Activated gamma-delta T cell treated with anti-CD3 and anti-CD28 coated beads, Interleukin-2, amount 50 U/mL, for 16 hours (primary cell): ENCODE data around the gene NFIX.

Experiments used
- DNase-seq: peaks from one replicate; pipeline ENCODE4 v3.0.0-alpha.2; 2020; ENCODE audit warnings: low read depth

The NFIX gene

DNA sequence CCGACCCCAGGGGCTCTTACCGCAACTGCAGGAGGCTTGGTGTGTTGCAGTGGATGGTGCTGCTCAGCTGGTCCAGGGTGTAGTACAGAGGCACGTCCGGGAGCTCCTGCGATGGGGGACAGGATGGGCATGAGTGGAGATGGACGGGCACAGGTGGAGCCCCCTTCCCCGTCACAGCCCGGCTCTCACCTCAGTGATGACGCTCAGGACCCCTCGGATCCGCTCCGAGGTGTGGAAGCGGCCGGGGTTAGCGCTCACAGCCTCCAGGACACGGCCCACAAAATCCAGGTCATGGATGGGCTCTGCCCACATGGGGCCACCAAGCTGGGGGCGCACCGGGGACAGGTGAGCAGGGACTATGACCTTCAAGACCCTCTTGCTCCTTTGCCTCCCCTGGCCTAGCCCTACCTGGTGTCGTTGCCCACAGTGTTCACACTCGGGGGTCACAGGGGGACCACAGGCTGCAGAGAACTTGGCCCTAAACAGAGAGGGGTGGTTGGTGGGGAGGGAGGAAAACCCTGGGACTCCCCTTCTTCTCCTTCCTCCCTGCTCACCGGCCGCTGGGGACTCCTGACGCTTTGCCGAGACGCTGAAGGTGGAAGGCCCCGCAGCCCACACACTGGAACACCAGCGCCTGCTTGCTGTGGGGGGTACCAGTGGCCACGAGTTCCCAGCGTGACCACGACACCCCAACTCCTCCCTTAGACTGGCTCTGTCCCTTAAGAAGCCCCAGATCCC is 114.3 kb downstream of the NFIX start:
- DNase-seq = no peak

DNA sequence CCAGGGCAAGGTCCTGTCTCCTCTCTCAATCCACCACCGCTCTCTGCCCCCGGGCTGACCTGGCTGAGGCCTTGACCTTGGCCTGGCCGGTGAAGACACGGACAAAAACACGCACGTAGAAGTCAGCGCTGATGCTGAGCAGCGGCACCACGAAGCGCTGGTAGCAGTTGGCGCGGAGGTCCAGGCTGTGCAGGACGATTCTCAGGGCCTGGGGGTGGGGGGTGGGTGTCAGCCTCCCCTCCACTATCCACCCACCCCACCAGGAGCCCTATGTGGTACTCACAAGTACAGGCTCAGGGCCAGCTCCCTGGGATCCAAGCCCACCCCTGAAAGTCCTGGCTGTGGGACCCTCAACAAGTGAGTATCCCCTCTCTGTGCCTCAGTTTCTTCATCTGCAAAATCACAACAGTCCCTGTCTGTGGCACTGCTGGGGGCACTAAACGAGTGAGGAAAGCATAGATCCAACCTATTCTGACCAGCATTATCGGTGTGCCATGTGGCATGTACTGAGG is 114.9 kb downstream of the NFIX start:
- no peak for DNase-seq

DNA sequence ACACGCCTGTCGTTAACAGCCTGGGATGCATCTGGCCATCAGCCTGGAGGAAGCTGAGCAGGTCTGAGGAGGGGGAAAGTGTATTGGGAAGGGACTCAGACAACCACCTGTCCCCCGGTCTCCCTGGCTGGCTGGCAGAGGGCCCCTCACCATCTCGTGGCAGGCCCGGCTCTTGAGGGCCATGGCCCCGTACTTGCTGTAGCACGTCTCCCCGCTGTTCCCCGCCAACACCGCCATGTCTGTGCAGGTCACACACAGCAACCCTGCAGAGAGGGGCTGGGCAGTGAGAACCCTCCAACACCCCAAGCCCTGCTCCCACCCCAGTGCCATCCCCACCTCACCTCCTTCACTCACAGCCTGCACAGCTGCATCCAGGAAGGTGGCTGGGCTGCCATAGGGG is 117.3 kb downstream of the NFIX start:
- DNase-seq = no peak

- DNase-seq = no peak
Measured at GRCh38 chr19:13115936-13116281, 120.6 kb downstream of the NFIX start.

GRCh38 chr19:13116282-13117175 is 121.3 kb downstream of the NFIX start, which contains the start of gene TRMT1:
TRMT1 (minus strand) TSS chr19:13116740; CDS start chr19:13116399, 341 bp downstream.
- peak; percentile 84 for DNase-seq

- DNase-seq = no peak
Measured at GRCh38 chr19:13117176-13117771, 122.0 kb downstream of the NFIX start.

- DNase-seq = peak; percentile 82
Measured at GRCh38 chr19:13117772-13118423, 122.6 kb downstream of the NFIX start, which contains the start of gene NACC1. NACC1 (plus strand) TSS chr19:13118264; CDS start chr19:13135208, 16,944 bp downstream.

- DNase-seq = no peak
Measured at GRCh38 chr19:13118424-13119193, 123.3 kb downstream of the NFIX start.

- no peak for DNase-seq
Measured at GRCh38 chr19:13119627-13120026, 124.4 kb downstream of the NFIX start.

- no peak for DNase-seq
Measured at GRCh38 chr19:13120031-13120430, 124.8 kb downstream of the NFIX start.

DNA sequence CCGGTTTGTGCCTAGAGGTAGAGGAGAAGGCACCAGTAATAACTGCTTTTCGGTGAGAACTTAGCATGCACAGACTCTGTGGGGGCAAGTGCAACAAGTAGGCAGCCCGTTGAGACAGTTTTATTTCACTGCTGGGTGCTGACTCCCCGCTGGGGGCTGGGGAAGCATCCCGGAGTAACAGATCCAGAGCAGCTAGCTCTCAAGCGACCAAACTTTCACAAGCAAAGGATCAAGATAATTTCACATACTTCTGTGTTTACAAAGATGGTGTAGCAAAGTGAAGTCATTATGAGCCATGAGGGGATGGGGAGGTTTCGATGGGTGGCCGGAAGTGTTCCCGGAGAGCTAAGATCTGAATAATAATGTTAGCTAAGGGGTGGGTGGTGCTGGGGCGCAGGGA is 125.5 kb downstream of the NFIX start:
- no peak for DNase-seq

GRCh38 chr19:13121551-13122274 is 126.4 kb downstream of the NFIX start:
- DNase-seq = no peak

GRCh38 chr19:13122275-13122878 is 127.1 kb downstream of the NFIX start:
- no peak for DNase-seq

GRCh38 chr19:13122980-13123957 is 128.0 kb downstream of the NFIX start:
- no peak for DNase-seq

DNA sequence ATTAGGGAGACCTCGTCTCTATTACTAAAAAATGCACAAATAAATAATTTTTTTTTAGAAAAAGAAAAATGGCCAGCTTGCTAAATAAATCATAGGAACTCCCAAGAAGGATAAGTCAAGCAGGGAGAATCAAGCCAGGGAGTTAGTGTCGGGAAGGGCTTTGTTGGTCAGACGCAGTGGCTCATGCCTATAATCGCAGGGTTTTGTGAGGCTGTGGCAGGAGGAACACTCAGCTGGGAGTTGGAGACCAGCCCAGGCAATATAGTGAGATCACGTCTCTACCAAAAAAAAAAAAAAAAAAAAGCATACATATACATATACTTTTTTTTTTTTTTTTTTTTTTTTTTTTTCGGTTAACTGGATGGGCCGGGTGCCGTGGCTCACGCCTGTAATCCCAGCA is 131.8 kb downstream of the NFIX start:
- no peak for DNase-seq

- no peak for DNase-seq
Measured at GRCh38 chr19:13127811-13128575, 132.7 kb downstream of the NFIX start.

- DNase-seq = no peak
Measured at GRCh38 chr19:13128583-13128982, 133.3 kb downstream of the NFIX start.

GRCh38 chr19:13129384-13129783 is 134.1 kb downstream of the NFIX start:
- DNase-seq = no peak
